GM21447 (cell line): ENCODE data around the gene LGALS9.
"Not testable (repeated sequence)": the region's sequence is repeated elsewhere in the genome, so short reads cannot be mapped to it uniquely, and the experiment has no call there.

Source experiments
- ATAC-seq: cut with Tn5 transposase; IDR thresholded peaks from one replicate; pipeline ENCODE4 v1.9.1; 2021; ENCODE audit not compliant: unreplicated experiment

Gene LGALS9

GRCh38 chr17:27627514-27627913 lies 3.5 kb upstream of the LGALS9 start:
- no peak for ATAC-seq

GRCh38 chr17:27628376-27628775 lies 2.6 kb upstream of the LGALS9 start:
- ATAC-seq: no peak

GRCh38 chr17:27629260-27629659 lies 1.7 kb upstream of the LGALS9 start:
- ATAC-seq: not testable (repeated sequence)

DNA sequence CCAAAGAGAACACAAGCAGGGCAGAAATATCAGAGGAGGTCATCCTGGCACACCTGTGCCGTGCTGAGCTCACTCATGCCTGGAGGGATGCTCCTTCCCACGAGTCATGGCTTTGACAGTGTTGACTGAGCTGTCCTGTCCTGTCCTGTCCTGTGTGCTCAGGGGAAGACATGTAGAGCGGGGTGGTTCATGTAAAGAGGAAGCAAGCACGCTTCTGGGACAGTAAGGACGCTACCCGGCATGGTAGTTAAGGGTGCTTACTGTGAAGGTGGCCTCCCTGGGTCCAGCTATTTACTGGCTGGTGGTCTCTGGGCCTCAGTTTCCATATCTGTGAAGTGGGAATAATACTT lies 398 bp downstream of the LGALS9 start:
- ATAC-seq: peak; percentile 33

GRCh38 chr17:27631897-27632725 lies 1.1 kb downstream of the LGALS9 start:
- ATAC-seq: no peak

DNA sequence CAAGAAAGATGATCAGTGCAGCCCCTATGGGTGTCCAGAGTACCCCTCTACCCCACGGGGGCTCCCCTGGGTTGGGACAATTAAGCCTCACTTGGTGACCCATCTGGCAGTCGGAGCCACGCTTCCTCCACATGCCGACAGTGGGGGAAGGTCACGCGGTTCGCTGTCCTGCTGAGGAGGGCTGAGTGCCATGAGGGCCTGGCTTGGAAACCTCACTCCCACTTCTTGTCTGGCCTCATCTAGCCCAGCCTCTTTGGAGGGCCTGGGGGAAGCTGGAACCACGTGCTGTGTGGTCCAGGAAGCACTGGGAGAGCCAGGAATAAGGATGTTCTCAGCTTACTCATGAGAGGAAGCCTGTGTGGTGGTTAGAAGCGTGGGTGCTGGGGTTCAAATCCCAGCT lies 1.8 kb downstream of the LGALS9 start:
- not testable (repeated sequence) for ATAC-seq

- ATAC-seq: no peak
Measured at GRCh38 chr17:27633312-27634025, 2.5 kb downstream of the LGALS9 start.

GRCh38 chr17:27634026-27634335 lies 3.0 kb downstream of the LGALS9 start:
- no peak for ATAC-seq

DNA sequence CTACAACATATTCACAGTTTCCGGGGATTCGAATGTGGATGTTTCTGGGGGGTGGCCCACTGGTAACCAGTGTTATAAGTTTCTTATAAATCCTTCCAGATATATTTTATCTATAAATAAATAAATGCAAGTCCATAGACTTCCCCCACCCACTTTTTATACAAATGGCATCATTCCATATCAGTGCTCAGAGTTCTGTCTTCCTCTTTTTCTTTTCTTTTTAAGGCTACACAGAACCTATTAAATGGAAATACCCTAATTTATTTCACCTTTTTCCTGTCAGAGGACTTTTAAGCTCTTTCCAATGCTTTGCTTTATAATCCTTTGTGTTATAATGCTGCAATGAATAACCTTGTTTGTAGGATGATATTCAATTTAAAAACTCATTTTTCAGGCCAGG lies 3.8 kb downstream of the LGALS9 start:
- ATAC-seq: no peak

DNA sequence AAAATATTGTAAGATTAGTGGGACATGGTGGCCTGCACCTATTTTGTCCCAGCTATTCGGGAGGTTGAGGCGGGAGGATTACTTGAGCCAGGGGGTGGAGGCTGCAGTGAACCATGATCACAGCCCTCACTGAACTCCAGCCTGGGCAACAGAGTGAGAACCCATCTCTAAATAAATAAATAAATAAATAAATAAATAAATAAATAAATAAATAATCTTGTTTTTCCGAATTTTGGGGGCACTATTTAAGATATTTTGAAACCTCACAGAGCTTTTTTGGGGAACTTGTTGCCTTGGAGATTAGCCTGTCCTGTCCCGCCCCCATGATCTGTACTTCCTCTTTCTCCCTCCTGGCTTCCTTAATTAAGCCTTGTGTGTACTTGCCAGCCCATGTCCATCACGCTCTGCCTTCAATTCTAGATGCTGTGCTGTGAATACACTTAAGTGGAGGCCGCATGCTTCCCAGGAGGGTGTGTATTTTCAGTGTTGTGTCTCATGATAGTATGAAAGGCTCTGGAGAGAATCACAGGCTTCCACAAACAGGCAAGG lies 4.4 kb downstream of the LGALS9 start:
- ATAC-seq: no peak

DNA sequence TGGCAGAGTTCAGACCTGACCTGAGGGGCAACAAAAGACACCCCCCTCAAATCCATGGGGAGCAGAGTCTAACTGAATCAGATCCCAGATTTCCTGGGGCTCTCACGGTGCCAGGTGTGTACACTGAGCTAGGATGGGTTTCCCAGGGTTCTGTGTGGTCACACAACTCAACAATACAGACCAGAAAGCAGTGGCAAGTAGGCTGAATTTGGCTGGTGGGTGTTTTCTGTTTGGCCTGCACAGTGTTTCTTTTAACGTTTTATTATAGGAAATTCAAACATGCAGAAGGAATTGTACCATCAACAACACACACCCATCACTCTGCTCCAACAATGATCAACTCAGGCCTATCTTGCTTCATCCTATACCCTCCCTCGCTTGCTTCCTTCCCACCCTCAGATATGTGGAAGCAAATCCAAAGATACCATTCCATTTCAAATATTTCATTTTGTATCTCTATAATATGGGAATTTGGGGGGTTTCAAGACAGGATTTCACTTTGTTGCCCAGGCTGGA lies 5.1 kb downstream of the LGALS9 start:
- ATAC-seq: not testable (repeated sequence)

- not testable (repeated sequence) for ATAC-seq
Measured at GRCh38 chr17:27637818-27638217, 6.8 kb downstream of the LGALS9 start.

GRCh38 chr17:27638415-27638914 lies 7.5 kb downstream of the LGALS9 start:
- not testable (repeated sequence) for ATAC-seq

DNA sequence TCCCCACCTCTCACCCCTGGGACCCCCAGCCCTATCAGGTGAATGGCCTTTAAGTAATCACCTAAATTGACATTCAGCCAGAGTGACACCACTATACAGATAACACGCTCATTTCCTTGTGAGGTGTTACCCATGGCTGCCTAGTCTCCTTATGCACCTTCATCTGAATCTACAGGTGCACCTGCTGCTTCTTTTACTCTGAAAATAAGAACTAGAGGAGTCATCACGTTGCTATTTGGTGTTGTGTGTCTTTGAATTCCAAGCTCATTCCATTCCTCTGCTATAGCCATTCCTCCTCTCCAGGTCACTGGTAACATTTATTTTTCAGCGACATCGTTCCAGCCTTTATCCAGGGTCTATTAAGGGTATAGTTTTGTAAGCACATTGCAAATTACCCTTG lies 9.8 kb downstream of the LGALS9 start:
- no peak for ATAC-seq

DNA sequence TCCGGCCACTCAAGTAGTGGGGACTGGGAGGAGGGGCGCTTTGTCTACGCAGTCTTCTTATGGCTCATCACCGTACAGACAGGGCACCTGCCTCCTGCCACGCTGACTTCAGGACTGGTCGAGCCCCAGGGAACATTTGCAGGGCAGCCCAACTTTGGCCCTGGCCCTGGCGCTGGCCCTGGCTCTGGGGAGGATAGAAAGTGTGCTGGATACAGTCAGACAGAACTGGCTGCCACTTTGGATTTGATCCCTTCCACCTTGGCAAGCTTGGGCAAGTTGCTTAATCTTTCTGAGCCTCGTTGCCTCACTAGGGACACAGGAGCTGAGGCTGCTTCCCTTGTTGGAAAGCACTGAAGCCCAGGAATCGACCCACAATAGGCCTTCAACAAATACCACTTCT lies 13.6 kb downstream of the LGALS9 start:
- ATAC-seq: no peak

GRCh38 chr17:27645621-27646020 lies 14.6 kb downstream of the LGALS9 start:
- not testable (repeated sequence) for ATAC-seq

DNA sequence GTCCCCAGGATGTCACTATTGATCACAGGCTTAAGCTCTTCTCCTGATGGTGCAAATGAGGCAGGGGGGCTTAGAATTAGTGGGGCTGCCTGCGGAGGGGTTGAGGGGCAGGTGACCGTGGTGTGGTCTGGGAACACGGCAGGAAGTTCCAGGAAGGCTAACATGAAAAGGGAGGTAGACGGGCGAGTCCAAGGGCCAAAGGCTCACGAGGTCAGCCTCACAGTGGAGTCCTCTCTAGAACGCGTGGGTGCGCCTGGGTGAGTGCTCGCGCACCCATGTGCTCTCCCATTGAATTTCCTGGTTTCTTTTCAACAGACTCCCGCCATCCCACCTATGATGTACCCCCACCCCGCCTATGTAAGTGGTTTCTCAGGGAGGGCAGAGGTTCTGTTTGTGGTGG lies 15.2 kb downstream of the LGALS9 start:
- no peak for ATAC-seq

DNA sequence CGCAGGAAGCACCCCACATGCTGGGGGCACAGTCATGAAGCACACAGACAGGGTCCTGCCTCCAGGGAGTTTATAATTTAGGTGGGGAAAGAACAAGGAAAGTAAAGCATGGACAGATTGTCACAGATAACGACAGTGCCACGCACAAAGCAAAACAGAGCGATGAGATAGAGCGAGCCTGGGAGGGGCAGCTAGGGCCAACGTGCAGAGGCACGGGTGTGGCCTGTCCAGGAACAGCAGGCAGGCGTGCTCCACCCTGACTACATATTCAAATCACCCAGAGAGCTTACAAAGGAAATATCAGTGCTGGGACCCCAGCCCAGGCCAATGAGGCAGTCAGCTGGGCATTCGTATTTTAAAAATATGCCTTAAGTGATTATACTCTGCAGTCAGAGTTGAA lies 16.8 kb downstream of the LGALS9 start:
- no peak for ATAC-seq

DNA sequence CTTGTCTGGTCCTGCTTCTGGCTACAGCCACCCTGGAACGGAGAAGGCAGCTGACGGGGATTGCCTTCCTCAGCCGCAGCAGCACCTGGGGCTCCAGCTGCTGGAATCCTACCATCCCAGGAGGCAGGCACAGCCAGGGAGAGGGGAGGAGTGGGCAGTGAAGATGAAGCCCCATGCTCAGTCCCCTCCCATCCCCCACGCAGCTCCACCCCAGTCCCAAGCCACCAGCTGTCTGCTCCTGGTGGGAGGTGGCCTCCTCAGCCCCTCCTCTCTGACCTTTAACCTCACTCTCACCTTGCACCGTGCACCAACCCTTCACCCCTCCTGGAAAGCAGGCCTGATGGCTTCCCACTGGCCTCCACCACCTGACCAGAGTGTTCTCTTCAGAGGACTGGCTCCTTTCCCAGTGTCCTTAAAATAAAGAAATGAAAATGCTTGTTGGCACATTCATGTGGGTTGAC lies 18.2 kb downstream of the LGALS9 start:
- not testable (repeated sequence) for ATAC-seq

DNA sequence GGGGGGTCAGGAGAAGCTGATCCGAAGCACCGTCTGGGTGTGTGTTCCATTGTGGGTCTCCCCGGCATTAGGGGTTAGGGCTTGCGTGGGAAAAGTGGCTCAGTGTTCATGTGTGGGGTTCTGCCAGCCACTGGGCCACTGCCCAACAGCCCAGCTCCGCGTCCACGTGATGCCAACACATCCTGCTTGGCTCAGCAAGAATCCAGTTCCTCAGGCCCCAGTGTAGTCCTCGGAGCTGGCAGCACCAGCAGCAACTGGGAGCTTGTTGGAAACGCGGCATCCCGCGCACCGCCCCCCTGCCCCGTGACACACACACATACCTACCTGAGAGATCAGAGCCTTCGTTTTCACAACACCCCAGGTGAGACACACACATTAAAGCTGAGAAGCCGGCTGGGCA lies 18.9 kb downstream of the LGALS9 start:
- ATAC-seq: no peak

DNA sequence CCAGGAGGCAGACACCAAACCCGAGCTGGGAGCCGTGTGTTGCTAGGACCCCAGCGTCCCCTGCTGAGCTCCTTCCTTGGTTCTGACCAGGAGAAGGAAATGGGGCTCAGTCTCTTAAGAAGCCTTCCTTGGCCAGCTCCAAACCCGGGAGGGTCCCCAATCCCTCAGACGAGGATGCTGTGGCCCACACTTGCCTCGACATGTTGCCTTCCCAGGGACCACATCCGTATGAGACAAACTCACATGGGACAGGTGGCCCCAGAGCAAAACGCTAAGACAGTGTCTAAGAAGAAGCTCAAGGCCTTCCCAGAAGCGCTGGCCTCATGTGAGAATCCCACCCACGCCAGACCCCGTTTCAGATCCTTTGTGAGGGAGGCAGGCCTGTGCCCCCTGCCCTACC lies 19.8 kb downstream of the LGALS9 start:
- ATAC-seq: no peak
